Measurements from ENCODE around the gene TCEA3.

DNA sequence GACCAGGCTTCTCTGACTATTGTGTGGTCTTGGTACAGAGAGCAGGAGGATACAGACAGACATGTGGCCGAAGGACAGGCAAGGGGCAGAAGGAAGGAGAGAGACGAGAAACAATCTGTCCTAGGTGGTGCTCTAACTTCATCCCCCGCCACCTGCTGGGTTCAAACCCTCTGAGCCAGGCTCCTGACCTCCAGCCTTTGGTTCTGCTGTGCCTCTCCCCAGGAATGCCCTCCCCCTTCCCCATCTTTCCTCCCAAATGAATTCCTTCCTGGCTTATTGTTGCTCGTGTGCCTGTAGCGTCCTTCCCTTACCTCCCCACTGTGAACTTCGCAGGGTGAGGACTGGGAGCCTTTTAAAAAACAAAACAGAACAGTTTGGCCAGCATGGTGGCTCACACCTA is 5.4 kb downstream of the TCEA3 start:
- TF ChIP-seq, protein P1, sequence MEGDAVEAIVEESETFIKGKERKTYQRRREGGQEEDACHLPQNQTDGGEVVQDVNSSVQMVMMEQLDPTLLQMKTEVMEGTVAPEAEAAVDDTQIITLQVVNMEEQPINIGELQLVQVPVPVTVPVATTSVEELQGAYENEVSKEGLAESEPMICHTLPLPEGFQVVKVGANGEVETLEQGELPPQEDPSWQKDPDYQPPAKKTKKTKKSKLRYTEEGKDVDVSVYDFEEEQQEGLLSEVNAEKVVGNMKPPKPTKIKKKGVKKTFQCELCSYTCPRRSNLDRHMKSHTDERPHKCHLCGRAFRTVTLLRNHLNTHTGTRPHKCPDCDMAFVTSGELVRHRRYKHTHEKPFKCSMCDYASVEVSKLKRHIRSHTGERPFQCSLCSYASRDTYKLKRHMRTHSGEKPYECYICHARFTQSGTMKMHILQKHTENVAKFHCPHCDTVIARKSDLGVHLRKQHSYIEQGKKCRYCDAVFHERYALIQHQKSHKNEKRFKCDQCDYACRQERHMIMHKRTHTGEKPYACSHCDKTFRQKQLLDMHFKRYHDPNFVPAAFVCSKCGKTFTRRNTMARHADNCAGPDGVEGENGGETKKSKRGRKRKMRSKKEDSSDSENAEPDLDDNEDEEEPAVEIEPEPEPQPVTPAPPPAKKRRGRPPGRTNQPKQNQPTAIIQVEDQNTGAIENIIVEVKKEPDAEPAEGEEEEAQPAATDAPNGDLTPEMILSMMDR (IDR thresholded peaks at IDR 0.05; ENCODE audit: low read length) = no peak
- TF ChIP-seq EZH2 (optimal IDR thresholded peaks at IDR 0.05; ENCODE audit: low read depth, low read length) = no peak
